ENCODE results near the gene ELMO3. TPM values are rescaled to one million over a fixed set of nuclear protein-coding genes. Genes with fewer than 3 reads are reported as not detected.

ELMO3 gene
- total RNA-seq, 3 donors from 2014 or later: 5.1 to 5.9 (median 5.3) TPM

GRCh38 chr16:67206838-67207248 lies 7.9 kb downstream of the ELMO3 start:
- peaks cover 4% of the 10 kb centered on the region for H3K36me3 Mint-ChIP-seq (ENCODE audit: insufficient read depth)
- no peak overlapping the region for H3K4me3 Mint-ChIP-seq
- H3K4me1 Mint-ChIP-seq (ENCODE audit: low read depth): no peaks in the 10 kb centered on the region
- no peaks in the 10 kb centered on the region for H3K27me3 Mint-ChIP-seq (ENCODE audit: low read depth)
- no peak for DNase-seq
- H3K9me3 Mint-ChIP-seq: no peaks in the 10 kb centered on the region
- ATAC-seq: no peak

GRCh38 chr16:67207249-67208091 lies 8.5 kb downstream of the ELMO3 start:
- DNase-seq: no peak
- Mint-ChIP-seq H3K36me3 (ENCODE audit: insufficient read depth) (peaks cover 5% of the 10 kb centered on the region), H3K27me3 (ENCODE audit: low read depth) (no peaks in the 10 kb centered on the region), H3K4me1 (ENCODE audit: low read depth) (no peaks in the 10 kb centered on the region), H3K4me3 (no peak overlapping the region), H3K9me3 (no peaks in the 10 kb centered on the region)
- no peak for ATAC-seq

GRCh38 chr16:67208154-67208896 lies 9.4 kb downstream of the ELMO3 start:
- H3K9me3 Mint-ChIP-seq: no peaks in the 10 kb centered on the region
- peaks cover 5% of the 10 kb centered on the region for H3K36me3 Mint-ChIP-seq (ENCODE audit: insufficient read depth)
- no peak overlapping the region for H3K4me3 Mint-ChIP-seq
- no peaks in the 10 kb centered on the region for H3K27me3 Mint-ChIP-seq (ENCODE audit: low read depth)
- no peak for DNase-seq
- no peak for ATAC-seq
- no peaks in the 10 kb centered on the region for H3K4me1 Mint-ChIP-seq (ENCODE audit: low read depth)

- Mint-ChIP-seq H3K9me3 (no peaks in the 10 kb centered on the region), H3K36me3 (ENCODE audit: insufficient read depth) (peaks cover 5% of the 10 kb centered on the region), H3K27me3 (ENCODE audit: low read depth) (no peaks in the 10 kb centered on the region)
Observed at GRCh38 chr16:67209565-67209964, 10.6 kb downstream of the ELMO3 start.

GRCh38 chr16:67210069-67210937 lies 11.4 kb downstream of the ELMO3 start:
- Mint-ChIP-seq H3K4me3 (no peak overlapping the region), H3K27me3 (ENCODE audit: low read depth) (no peaks in the 10 kb centered on the region), H3K4me1 (ENCODE audit: low read depth) (no peaks in the 10 kb centered on the region), H3K9me3 (no peaks in the 10 kb centered on the region), H3K36me3 (ENCODE audit: insufficient read depth) (peaks cover 5% of the 10 kb centered on the region)
- DNase-seq (no peak), ATAC-seq (no peak)

More at GRCh38 chr16:67209565-67209964, 10.6 kb downstream of the ELMO3 start:
- DNase-seq: no peak
- Mint-ChIP-seq H3K4me1 (ENCODE audit: low read depth) (no peaks in the 10 kb centered on the region), H3K4me3 (no peak overlapping the region)
- no peak for ATAC-seq

- Mint-ChIP-seq H3K36me3 (ENCODE audit: insufficient read depth) (peaks cover 3% of the 10 kb centered on the region), H3K9me3 (no peaks in the 10 kb centered on the region), H3K4me1 (ENCODE audit: low read depth) (no peaks in the 10 kb centered on the region), H3K27me3 (ENCODE audit: low read depth) (no peaks in the 10 kb centered on the region), H3K4me3 (no peak overlapping the region)
- no peak for DNase-seq
- no peak for ATAC-seq
Observed at GRCh38 chr16:67211674-67212073, 12.7 kb downstream of the ELMO3 start.

- no peak for ATAC-seq
- DNase-seq: no peak
- H3K36me3 Mint-ChIP-seq (ENCODE audit: insufficient read depth): peaks cover 8% of the 10 kb centered on the region
- no peaks in the 10 kb centered on the region for H3K27me3 Mint-ChIP-seq (ENCODE audit: low read depth)
- H3K9me3 Mint-ChIP-seq: no peaks in the 10 kb centered on the region
- no peaks in the 10 kb centered on the region for H3K4me1 Mint-ChIP-seq (ENCODE audit: low read depth)
- H3K4me3 Mint-ChIP-seq: no peak overlapping the region
Observed at GRCh38 chr16:67212766-67213165, 13.8 kb downstream of the ELMO3 start.

- H3K4me3 Mint-ChIP-seq: no peak overlapping the region
- peaks cover 8% of the 10 kb centered on the region for H3K36me3 Mint-ChIP-seq (ENCODE audit: insufficient read depth)
- DNase-seq (no peak), ATAC-seq (no peak)
- H3K4me1 Mint-ChIP-seq (ENCODE audit: low read depth): no peaks in the 10 kb centered on the region
- no peaks in the 10 kb centered on the region for H3K9me3 Mint-ChIP-seq
- H3K27me3 Mint-ChIP-seq (ENCODE audit: low read depth): no peaks in the 10 kb centered on the region
Observed at GRCh38 chr16:67213197-67214019, 14.5 kb downstream of the ELMO3 start.

GRCh38 chr16:67215706-67216105 lies 16.8 kb downstream of the ELMO3 start:
- Mint-ChIP-seq H3K9me3 (no peaks in the 10 kb centered on the region), H3K4me3 (no peak overlapping the region), H3K36me3 (ENCODE audit: insufficient read depth) (peaks cover 12% of the 10 kb centered on the region), H3K27me3 (ENCODE audit: low read depth) (no peaks in the 10 kb centered on the region), H3K4me1 (ENCODE audit: low read depth) (no peaks in the 10 kb centered on the region)
- no peak for ATAC-seq
- no peak for DNase-seq

- Mint-ChIP-seq H3K4me3 (no peak overlapping the region), H3K9me3 (no peaks in the 10 kb centered on the region), H3K27me3 (ENCODE audit: low read depth) (no peaks in the 10 kb centered on the region), H3K4me1 (ENCODE audit: low read depth) (peaks cover 3% of the 10 kb centered on the region), H3K36me3 (ENCODE audit: insufficient read depth) (peaks cover 10% of the 10 kb centered on the region)
- DNase-seq (no peak), ATAC-seq (no peak)
Observed at GRCh38 chr16:67216612-67217490, 17.9 kb downstream of the ELMO3 start.

- Mint-ChIP-seq H3K36me3 (ENCODE audit: insufficient read depth) (peaks cover 14% of the 10 kb centered on the region), H3K4me1 (ENCODE audit: low read depth) (peaks cover 47% of the 10 kb centered on the region), H3K27me3 (ENCODE audit: low read depth) (no peaks in the 10 kb centered on the region), H3K4me3 (no peak overlapping the region), H3K9me3 (no peaks in the 10 kb centered on the region)
- no peak for DNase-seq
- ATAC-seq: no peak
Observed at GRCh38 chr16:67223992-67224391, 25.1 kb downstream of the ELMO3 start.

GRCh38 chr16:67226295-67226803 lies 27.4 kb downstream of the ELMO3 start:
- Mint-ChIP-seq H3K4me1 (ENCODE audit: low read depth) (peaks cover 44% of the 10 kb centered on the region), H3K36me3 (ENCODE audit: insufficient read depth) (peaks cover 17% of the 10 kb centered on the region), H3K9me3 (no peaks in the 10 kb centered on the region), H3K4me3 (peak overlapping the region; percentile 96), H3K27me3 (ENCODE audit: low read depth) (no peaks in the 10 kb centered on the region)
- DNase-seq: no peak
- ATAC-seq: no peak

Data from activated T-cell treated with anti-CD3 and anti-CD28 coated beads, Interleukin-2, amount 50 U/mL, for 4 hours (primary cell).